ENCODE data around the gene SLC7A1. TPM values are rescaled to one million over a fixed set of nuclear protein-coding genes. Genes with fewer than 3 reads are reported as not detected.

The SLC7A1 gene
- total RNA-seq, 2 donors from 2014 or later, result 191 to 193 TPM

GRCh38 chr13:29479716-29480492, 115.6 kb downstream of the SLC7A1 start:
- Mint-ChIP-seq H3K4me1 (ENCODE audit: low read depth) (no peaks in the 10 kb centered on the region), H3K27ac (no peak overlapping the region), H3K36me3 (ENCODE audit: insufficient read depth in 2 of 2) (no peaks in the 10 kb centered on the region), H3K9me3 (no peaks in the 10 kb centered on the region), H3K4me3 (no peak overlapping the region), H3K27me3 (ENCODE audit: low read depth) (peaks cover 10% of the 10 kb centered on the region)
- no peak for ATAC-seq (replicated peaks in 1 of 2)
- DNase-seq, result no peak

GRCh38 chr13:29476046-29476445, 119.4 kb downstream of the SLC7A1 start:
- Mint-ChIP-seq H3K4me1 (ENCODE audit: low read depth) (no peaks in the 10 kb centered on the region), H3K27me3 (ENCODE audit: low read depth) (peaks cover 10% of the 10 kb centered on the region), H3K4me3 (no peak overlapping the region), H3K36me3 (ENCODE audit: insufficient read depth in 2 of 2) (no peaks in the 10 kb centered on the region), H3K27ac (no peak overlapping the region), H3K9me3 (no peaks in the 10 kb centered on the region)
- DNase-seq (no peak), ATAC-seq (replicated peaks in 1 of 2) (no peak)

- H3K9me3 Mint-ChIP-seq, result no peaks in the 10 kb centered on the region
- H3K27me3 Mint-ChIP-seq (ENCODE audit: low read depth), result peaks cover 10% of the 10 kb centered on the region
- H3K27ac Mint-ChIP-seq, result no peak overlapping the region
- no peak overlapping the region for H3K4me3 Mint-ChIP-seq
- no peaks in the 10 kb centered on the region for H3K36me3 Mint-ChIP-seq (ENCODE audit: insufficient read depth in 2 of 2)
- no peak for ATAC-seq (replicated peaks in 1 of 2)
- H3K4me1 Mint-ChIP-seq (ENCODE audit: low read depth), result no peaks in the 10 kb centered on the region
- DNase-seq, result no peak
Measured at GRCh38 chr13:29474991-29475390, 120.5 kb downstream of the SLC7A1 start.

DNA sequence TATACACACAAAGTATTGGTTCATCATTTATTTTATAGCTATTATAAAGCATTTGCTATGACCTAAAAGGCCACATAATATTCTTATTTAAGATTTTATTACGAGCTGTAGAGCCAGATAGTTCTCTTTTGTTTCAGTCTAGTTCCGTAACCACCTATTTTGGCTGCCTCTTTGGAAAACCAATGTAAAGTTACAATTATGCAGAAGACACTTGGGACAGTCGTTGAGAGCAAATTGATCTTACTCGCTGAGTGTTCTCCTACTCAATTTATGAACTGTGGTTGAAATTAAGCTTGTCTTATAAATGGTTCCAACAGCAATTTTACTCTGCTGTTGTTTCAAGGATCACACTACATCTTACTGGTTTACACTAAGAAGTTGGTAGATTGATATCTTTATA, 122.3 kb downstream of the SLC7A1 start:
- ATAC-seq (replicated peaks in 1 of 2) (no peak), DNase-seq (no peak)
- H3K27me3 Mint-ChIP-seq (ENCODE audit: low read depth), result peaks cover 10% of the 10 kb centered on the region
- H3K4me3 Mint-ChIP-seq, result no peak overlapping the region
- H3K9me3 Mint-ChIP-seq, result no peaks in the 10 kb centered on the region
- H3K36me3 Mint-ChIP-seq (ENCODE audit: insufficient read depth in 2 of 2), result no peaks in the 10 kb centered on the region
- no peak overlapping the region for H3K27ac Mint-ChIP-seq
- no peaks in the 10 kb centered on the region for H3K4me1 Mint-ChIP-seq (ENCODE audit: low read depth)

GRCh38 chr13:29472332-29472961, 123.0 kb downstream of the SLC7A1 start:
- Mint-ChIP-seq H3K27me3 (ENCODE audit: low read depth) (peaks cover 9% of the 10 kb centered on the region), H3K4me1 (ENCODE audit: low read depth) (no peaks in the 10 kb centered on the region), H3K4me3 (no peak overlapping the region), H3K36me3 (ENCODE audit: insufficient read depth in 2 of 2) (no peaks in the 10 kb centered on the region), H3K27ac (no peak overlapping the region), H3K9me3 (no peaks in the 10 kb centered on the region)
- peak; percentile 57 to 63 for DNase-seq
- peak in 1 of 2 donors; percentile 50 for ATAC-seq (replicated peaks in 1 of 2)

GRCh38 chr13:29471551-29471950, 123.9 kb downstream of the SLC7A1 start:
- Mint-ChIP-seq H3K27ac (no peak overlapping the region), H3K4me1 (ENCODE audit: low read depth) (no peaks in the 10 kb centered on the region), H3K4me3 (no peak overlapping the region), H3K36me3 (ENCODE audit: insufficient read depth in 2 of 2) (no peaks in the 10 kb centered on the region), H3K9me3 (no peaks in the 10 kb centered on the region), H3K27me3 (ENCODE audit: low read depth) (peaks cover under 1% of the 10 kb centered on the region)
- DNase-seq (no peak), ATAC-seq (replicated peaks in 1 of 2) (no peak)

- Mint-ChIP-seq H3K36me3 (ENCODE audit: insufficient read depth in 2 of 2) (no peaks in the 10 kb centered on the region), H3K4me3 (no peak overlapping the region), H3K27me3 (ENCODE audit: low read depth) (no peaks in the 10 kb centered on the region), H3K4me1 (ENCODE audit: low read depth) (no peaks in the 10 kb centered on the region), H3K9me3 (no peaks in the 10 kb centered on the region), H3K27ac (no peak overlapping the region)
- DNase-seq (no peak), ATAC-seq (replicated peaks in 1 of 2) (no peak)
Measured at GRCh38 chr13:29465741-29466293, 129.7 kb downstream of the SLC7A1 start.

DNA sequence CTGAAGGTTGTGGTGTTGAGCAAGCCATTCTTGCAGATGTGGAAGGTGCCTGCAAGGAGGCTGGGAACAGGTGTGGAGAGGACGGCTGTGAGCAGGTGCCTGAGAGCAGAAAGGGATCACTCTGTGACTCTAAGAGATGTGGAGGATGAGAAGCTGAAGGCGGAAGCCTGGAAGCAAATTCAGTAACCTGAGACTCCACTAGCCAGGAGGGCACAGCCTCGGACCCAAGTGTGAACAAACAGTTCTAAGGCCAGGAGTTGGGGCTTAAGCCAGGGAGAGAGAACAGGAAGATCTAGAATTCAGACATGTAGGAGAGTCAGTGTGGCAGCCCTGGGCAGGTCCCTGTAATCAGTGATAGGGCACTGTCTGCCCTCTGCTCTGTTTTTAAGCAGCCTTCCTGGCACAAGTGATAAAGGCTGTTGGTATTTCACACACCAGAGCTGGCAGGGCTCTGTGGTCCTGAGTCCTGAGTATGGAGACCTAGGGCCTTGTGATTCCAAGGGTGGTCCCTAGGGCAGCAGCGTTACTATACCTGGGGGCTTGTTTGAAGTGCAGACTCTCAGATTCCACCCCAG, 131.3 kb downstream of the SLC7A1 start:
- ATAC-seq (replicated peaks in 1 of 2) (no peak), DNase-seq (no peak)
- Mint-ChIP-seq H3K9me3 (no peaks in the 10 kb centered on the region), H3K4me1 (ENCODE audit: low read depth) (no peaks in the 10 kb centered on the region), H3K27me3 (ENCODE audit: low read depth) (peaks cover 5% of the 10 kb centered on the region), H3K27ac (no peak overlapping the region), H3K36me3 (ENCODE audit: insufficient read depth in 2 of 2) (no peaks in the 10 kb centered on the region), H3K4me3 (no peak overlapping the region)

DNA sequence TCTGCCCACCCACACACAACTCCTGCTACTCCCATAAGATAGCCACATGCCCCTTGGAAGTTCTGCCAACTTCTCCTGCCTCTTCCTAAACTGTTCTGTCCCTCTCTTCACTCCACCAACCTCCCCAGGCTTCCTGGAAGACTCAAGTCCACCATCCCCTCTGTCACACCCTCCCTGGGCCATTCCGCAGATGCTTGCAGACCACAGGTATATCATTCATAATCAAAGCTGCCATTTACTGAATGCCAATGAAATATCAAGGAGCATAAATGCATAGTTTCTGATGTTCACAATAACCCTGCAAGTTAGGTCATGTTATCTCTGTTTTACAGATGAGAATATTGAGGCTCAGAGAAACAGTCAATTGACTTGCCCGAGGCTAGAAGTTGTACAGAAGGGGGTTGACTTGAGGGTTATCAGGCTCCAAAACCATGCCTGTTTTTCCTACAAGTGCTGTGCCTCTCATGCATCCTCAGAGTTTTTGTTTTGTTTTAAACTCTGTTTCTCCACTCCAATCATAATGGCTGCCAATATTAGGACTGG, 135.6 kb downstream of the SLC7A1 start:
- Mint-ChIP-seq H3K36me3 (ENCODE audit: insufficient read depth in 2 of 2) (no peaks in the 10 kb centered on the region), H3K27ac (no peak overlapping the region), H3K4me1 (ENCODE audit: low read depth) (no peaks in the 10 kb centered on the region), H3K9me3 (no peaks in the 10 kb centered on the region), H3K4me3 (no peak overlapping the region), H3K27me3 (ENCODE audit: low read depth) (peaks cover 11% of the 10 kb centered on the region)
- DNase-seq, result no peak
- no peak for ATAC-seq (replicated peaks in 1 of 2)
